Keratinocyte (primary cell): ENCODE measurements around the gene TGM1. TPM values are rescaled to one million over a fixed set of nuclear protein-coding genes. Genes with fewer than 3 reads are reported as not detected.

Experiments
- DNase-seq: peaks from one replicate; pipeline ENCODE4 v3.0.0-alpha.2; 2011; ENCODE audit warnings: low read depth, missing footprints, low spot score
- FAIRE-seq: peaks from 2 replicates; lab custom pipeline; 2011; peaks lifted over from hg19 to GRCh38; lab: Jason Lieb, UNC
- H2AFZ ChIP-seq: 2 replicates; pipeline ENCODE4 v1.6.0; 2012; ENCODE audit warnings: low read length, control low read depth, inconsistent platforms; ENCODE audit not compliant: control insufficient read depth
- H3K27ac ChIP-seq: 2 replicates; pipeline ENCODE4 v1.5.1; 2011; ENCODE audit warnings: low read length; ENCODE audit not compliant: control insufficient read depth, insufficient read depth
- H3K27me3 ChIP-seq: 3 replicates; pipeline ENCODE4 v1.6.0; 2011; ENCODE audit warnings: low read length; ENCODE audit not compliant: control insufficient read depth, insufficient read depth; ENCODE audit errors: extremely low read depth
- H3K36me3 ChIP-seq, 2 experiments: 2 replicates in 1 of 2; 3 replicates in 1 of 2; pipeline ENCODE4 v1.5.1; 2011; ENCODE audit warnings: low read length in 2 of 2, mild to moderate bottlenecking in 1 of 2; ENCODE audit not compliant: control insufficient read depth in 2 of 2, insufficient read depth in 2 of 2; ENCODE audit errors: extremely low read depth in 1 of 2
- H3K4me1 ChIP-seq: 3 replicates; pipeline ENCODE4 v1.5.1; 2011; ENCODE audit warnings: low read length; ENCODE audit not compliant: control insufficient read depth, insufficient read depth; ENCODE audit errors: extremely low read depth
- H3K4me2 ChIP-seq: 3 replicates; pipeline ENCODE4 v1.6.0; 2011; ENCODE audit warnings: low read depth, low read length; ENCODE audit not compliant: control insufficient read depth, insufficient read depth; ENCODE audit errors: extremely low read depth
- H3K4me3 ChIP-seq, 3 experiments: fragments of 200-600 bp in 1 of 3; sonication (generic) in 1 of 3; 2 replicates in 2 of 3; 3 replicates in 1 of 3; pipeline ENCODE4 v1.5.1; 2011 to 2016; ENCODE audit warnings: low read length in 3 of 3, mild to moderate bottlenecking in 3 of 3, control low read depth in 2 of 3, inconsistent platforms in 1 of 3, low read depth in 1 of 3, mixed read lengths in 1 of 3, mixed run types in 1 of 3, moderate library complexity in 1 of 3; ENCODE audit not compliant: control insufficient read depth in 2 of 3, insufficient read depth in 2 of 3; ENCODE audit errors: extremely low read depth in 1 of 3
- H3K79me2 ChIP-seq: 2 replicates; pipeline ENCODE4 v1.6.0; 2012; ENCODE audit warnings: low read length; ENCODE audit not compliant: control insufficient read depth, insufficient read depth
- H3K9ac ChIP-seq: 3 replicates; pipeline ENCODE4 v1.6.0; 2011; ENCODE audit warnings: low read length; ENCODE audit not compliant: control insufficient read depth, insufficient read depth; ENCODE audit errors: extremely low read depth
- H3K9me1 ChIP-seq: 3 replicates; pipeline ENCODE4 v1.6.0; 2011; ENCODE audit warnings: low read length; ENCODE audit not compliant: control insufficient read depth, insufficient read depth; ENCODE audit errors: extremely low read depth
- H3K9me3 ChIP-seq: 2 replicates; pipeline ENCODE4 v1.5.1; 2012; ENCODE audit warnings: low read depth, low read length; ENCODE audit not compliant: control insufficient read depth
- H4K20me1 ChIP-seq: 3 replicates; pipeline ENCODE4 v1.6.0; 2011; ENCODE audit warnings: low read length; ENCODE audit not compliant: control insufficient read depth, insufficient read depth; ENCODE audit errors: extremely low read depth
- CTCF ChIP-seq, 3 experiments: IDR thresholded peaks in 1 of 3; conservative IDR thresholded peaks in 1 of 3; optimal IDR thresholded peaks in 1 of 3; 2 replicates in 2 of 3; 3 replicates in 1 of 3; pipeline versions ENCODE3 to v1.5.1; 2011; ENCODE audit warnings: low read length in 3 of 3, mild to moderate bottlenecking in 3 of 3, moderate library complexity in 2 of 3, control low read depth in 1 of 3, inconsistent platforms in 1 of 3; ENCODE audit not compliant: insufficient read depth in 2 of 3; ENCODE audit errors: extremely low read depth in 1 of 3
- EZH2 ChIP-seq: IDR thresholded peaks from one replicate; pipeline ENCODE4 v1.6.1; 2012; ENCODE audit warnings: inconsistent platforms, mild to moderate bottlenecking, low read length, moderate library complexity
- dilution Hi-C: fragments of 300-500 bp; cut with MboI; formaldehyde crosslinking; loops from one replicate; pipeline ENCODE4 v1.7.0; 2020; ENCODE audit warnings: low sequenced_read_pairs; ENCODE audit not compliant: extremely low pct_ligation_motif_present
- polyA plus RNA-seq, 5 experiments: library from polyadenylated mRNA; depleted of rRNA in 3 of 5; stranded (reverse) in 3 of 5; stranded (forward) in 1 of 5; unstranded in 1 of 5; fragments of >200 nt; gene quantifications; 1 replicate in 1 of 5; 2 replicates in 3 of 5; 3 replicates in 1 of 5; pipeline versions ENCODE4 v1.2.1 to v1.2.3, GENCODE V29; 2011 to 2012; ENCODE audit warnings: missing spikeins in 2 of 5, low read depth in 1 of 5, low replicate concordance in 1 of 5

TGM1 gene
- polyA plus RNA-seq, 1 donor (not counting 4 experiments of a cell fraction or from before 2014, with no cell fraction given), result 16.1 TPM

- Histone ChIP-seq H3K4me3 (no peak overlapping the region), H3K27me3 (no peaks in the 10 kb centered on the region), H3K9me1 (no peaks in the 10 kb centered on the region), H3K9ac (no peak overlapping the region), H3K9me3 (no peaks in the 10 kb centered on the region), H3K79me2 (no peaks in the 10 kb centered on the region), H3K4me2 (no peak overlapping the region), H4K20me1 (no peaks in the 10 kb centered on the region), H3K27ac (no peak overlapping the region), H3K4me1 (peaks cover 6% of the 10 kb centered on the region), H2AFZ (no peak overlapping the region), H3K36me3 (peaks cover 22 to 28% of the 10 kb centered on the region in 2 experiments)
- TF ChIP-seq EZH2 (no peak), CTCF (optimal IDR thresholded peaks at IDR 0.05 in 1 of 3, IDR thresholded peaks at IDR 0.05 in 1 of 3, conservative IDR thresholded peaks at IDR 0.05 in 1 of 3; ENCODE audit: extremely low read depth in 1 of 3, insufficient read depth in 2 of 3, low read length in 3 of 3) (no peak)
- FAIRE-seq (no peak), DNase-seq (no peak)
- dilution Hi-C loops, result no loop called here
Measured at GRCh38 chr14:24253936-24254335, 9.0 kb downstream of the TGM1 start.

GRCh38 chr14:24252289-24253124 lies 10.5 kb downstream of the TGM1 start:
- TF ChIP-seq CTCF (optimal IDR thresholded peaks at IDR 0.05 in 1 of 3, IDR thresholded peaks at IDR 0.05 in 1 of 3, conservative IDR thresholded peaks at IDR 0.05 in 1 of 3; ENCODE audit: extremely low read depth in 1 of 3, insufficient read depth in 2 of 3, low read length in 3 of 3) (no peak), EZH2 (no peak)
- Histone ChIP-seq H2AFZ (no peak overlapping the region), H3K27me3 (no peaks in the 10 kb centered on the region), H3K4me1 (no peaks in the 10 kb centered on the region), H3K79me2 (no peaks in the 10 kb centered on the region), H3K4me3 (no peak overlapping the region), H3K4me2 (no peak overlapping the region), H3K36me3 (peaks cover 18 to 29% of the 10 kb centered on the region in 2 experiments), H4K20me1 (no peaks in the 10 kb centered on the region), H3K9me1 (no peaks in the 10 kb centered on the region), H3K27ac (no peak overlapping the region), H3K9ac (no peak overlapping the region), H3K9me3 (no peaks in the 10 kb centered on the region)
- DNase-seq (no peak), FAIRE-seq (no peak)
- dilution Hi-C loops, result no loop called here
